DOHH2 (cell line): ENCODE data around the gene TNS1.

Experiments used
- EZH2phosphoT487 ChIP-seq: fragments of 200-600 bp; sonication (generic); IDR thresholded peaks from 2 replicates; pipeline ENCODE4 v1.6.1; 2017; ENCODE audit warnings: borderline replicate concordance, mild to moderate bottlenecking, antibody characterized with exemption, low read length, moderate library complexity, mixed read lengths
- TF ChIP-seq, protein P1 (sequence below): fragments of 200-600 bp; sonication (generic); IDR thresholded peaks from one replicate; pipeline ENCODE4 v1.5.1; 2014; ENCODE audit warnings: antibody characterized with exemption, mild to moderate bottlenecking, low read depth, low read length; ENCODE audit not compliant: poor library complexity, severe bottlenecking

DNA sequence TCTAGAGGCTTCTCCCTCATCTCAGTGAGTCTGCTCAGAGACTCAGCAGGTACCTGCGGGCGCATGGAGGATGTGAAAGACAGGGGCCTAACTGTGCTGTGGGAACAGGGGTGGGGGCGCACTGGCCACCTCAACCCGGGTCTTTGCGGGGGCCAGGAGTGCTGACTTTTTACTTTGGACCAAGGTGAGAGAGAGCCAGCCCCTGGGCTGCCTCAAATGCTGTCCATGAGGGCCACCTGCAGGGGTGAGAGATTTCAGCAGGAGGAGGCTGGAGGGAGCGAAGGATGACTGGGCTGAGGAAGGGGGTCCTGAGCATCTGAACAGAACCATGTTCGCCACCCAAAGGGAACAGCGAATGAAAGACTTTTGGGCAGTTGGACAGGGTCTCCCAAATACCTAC, 129.4 kb downstream of the TNS1 start:
- TF ChIP-seq, protein P1, sequence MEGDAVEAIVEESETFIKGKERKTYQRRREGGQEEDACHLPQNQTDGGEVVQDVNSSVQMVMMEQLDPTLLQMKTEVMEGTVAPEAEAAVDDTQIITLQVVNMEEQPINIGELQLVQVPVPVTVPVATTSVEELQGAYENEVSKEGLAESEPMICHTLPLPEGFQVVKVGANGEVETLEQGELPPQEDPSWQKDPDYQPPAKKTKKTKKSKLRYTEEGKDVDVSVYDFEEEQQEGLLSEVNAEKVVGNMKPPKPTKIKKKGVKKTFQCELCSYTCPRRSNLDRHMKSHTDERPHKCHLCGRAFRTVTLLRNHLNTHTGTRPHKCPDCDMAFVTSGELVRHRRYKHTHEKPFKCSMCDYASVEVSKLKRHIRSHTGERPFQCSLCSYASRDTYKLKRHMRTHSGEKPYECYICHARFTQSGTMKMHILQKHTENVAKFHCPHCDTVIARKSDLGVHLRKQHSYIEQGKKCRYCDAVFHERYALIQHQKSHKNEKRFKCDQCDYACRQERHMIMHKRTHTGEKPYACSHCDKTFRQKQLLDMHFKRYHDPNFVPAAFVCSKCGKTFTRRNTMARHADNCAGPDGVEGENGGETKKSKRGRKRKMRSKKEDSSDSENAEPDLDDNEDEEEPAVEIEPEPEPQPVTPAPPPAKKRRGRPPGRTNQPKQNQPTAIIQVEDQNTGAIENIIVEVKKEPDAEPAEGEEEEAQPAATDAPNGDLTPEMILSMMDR = no peak
- no peak for TF ChIP-seq EZH2phosphoT487
